HT-29 (cell line): ENCODE data around the gene WNT11. TPM values are rescaled to one million over a fixed set of nuclear protein-coding genes. Genes with fewer than 3 reads are reported as not detected.

Experiments
- DNase-seq: peaks from one replicate; pipeline ENCODE4 v3.0.0-alpha.2; 2015; ENCODE audit warnings: low spot score
- total RNA-seq: library from RNA; depleted of rRNA; stranded (reverse); fragments of >200 nt; shearing (Covaris generic); gene quantifications from 2 replicates; pipeline ENCODE4 v1.2.3, GENCODE V29; 2014; rRNA removed

Gene WNT11
- total RNA-seq: 67.7 and 78.8 TPM in 2 replicates

DNA sequence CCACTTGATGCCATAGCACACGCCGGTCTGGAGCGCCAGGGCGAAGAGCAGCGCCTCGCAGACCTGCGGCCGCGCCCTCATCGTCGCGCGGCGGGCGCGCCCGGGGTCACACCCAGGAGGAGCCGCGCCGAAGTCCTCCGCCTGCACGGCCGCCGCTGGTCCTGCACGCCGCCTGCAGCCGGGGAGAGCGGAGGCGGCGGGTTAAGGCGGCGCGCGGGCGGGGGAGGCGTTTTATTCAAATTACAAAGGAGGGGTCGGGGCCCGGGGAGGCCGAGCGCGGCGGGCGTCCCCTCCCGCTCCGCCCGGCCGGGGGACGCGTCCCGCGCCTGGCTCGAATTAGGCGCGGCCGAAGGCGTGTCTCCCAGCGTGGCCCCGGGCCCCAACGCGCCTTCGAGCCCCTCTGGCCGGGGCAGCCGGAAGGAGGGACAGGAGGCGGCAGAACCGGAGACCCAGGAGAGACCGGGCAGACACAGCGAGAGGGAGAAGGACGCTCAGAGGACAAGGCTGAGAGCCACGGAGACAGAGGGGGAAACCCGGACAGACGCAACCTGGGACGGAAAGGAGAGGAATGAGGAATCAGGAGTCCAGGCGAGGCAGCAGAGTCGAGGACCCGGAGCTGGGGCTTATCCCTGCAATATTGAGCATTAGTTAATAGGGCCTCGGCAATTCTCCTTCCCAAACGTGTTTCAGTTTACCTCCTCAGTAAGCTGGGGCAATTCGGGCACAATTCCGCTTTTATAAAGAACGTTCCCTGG, at the start of gene WNT11:
Gene WNT11, minus strand, starts transcription at position 176 of the 755 bp plus-strand sequence. Its CDS starts 95 bp downstream, at position 81.
- peak; percentile 42 for DNase-seq

DNA sequence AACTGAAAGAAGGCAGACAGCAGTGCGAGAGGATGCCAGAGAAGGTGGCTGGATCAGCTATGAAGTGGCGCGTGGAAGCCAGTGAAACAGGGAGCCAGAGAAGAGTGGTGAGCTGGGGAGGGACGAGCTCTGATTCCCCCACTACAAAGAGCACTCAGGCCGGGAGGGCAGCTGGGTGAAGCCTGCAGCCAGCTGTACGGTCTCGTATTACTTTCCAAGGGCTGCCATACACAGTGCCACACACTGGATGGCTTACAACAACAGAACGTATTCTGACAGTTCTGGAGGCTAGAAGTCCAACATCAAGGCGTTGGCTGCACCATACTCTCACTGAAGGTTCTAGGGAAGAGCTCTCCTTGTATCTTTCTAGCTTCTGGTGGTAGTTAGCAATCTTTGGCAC, 47.1 kb upstream of the WNT11 start:
- DNase-seq: no peak

DNA sequence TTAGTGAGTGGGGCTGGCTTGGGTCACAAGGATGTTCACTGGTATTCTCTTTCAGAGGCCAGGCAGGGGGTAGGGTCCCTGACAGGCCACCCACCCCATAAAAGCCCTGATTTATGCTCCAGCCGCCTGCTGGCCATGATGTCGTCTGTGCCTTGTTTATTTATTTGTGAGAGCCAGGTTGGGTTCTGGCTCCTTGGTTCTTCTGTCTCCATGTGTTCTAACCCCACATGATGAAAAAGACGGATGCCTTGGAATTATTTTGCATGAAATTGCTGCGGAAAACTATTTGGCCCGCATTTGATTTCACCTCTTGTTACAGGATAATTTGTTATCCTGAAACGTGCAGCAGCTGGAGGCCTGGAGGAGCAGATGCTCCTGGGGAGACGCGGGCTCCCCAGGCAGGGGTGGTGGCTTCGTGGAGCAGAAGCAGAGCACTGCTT, 46.3 kb upstream of the WNT11 start:
- no peak for DNase-seq

DNA sequence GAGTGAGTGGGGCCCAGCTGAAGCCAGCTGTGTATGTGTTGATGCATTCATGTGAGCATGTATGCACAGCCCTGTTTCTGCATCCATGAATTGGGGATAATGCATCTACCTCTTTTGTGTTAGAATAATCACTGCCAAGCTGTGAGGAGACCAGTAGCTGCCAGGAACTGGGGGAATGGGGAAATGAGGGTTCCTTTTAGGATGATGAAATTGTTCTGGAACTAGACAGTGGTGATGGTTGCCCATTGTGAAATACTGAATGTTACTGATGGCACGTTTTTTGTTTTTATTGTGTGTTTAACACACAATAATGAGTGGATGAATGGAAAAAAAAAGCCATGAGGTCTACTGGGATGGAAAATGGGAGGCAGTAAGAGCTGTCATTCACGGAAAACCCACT, 45.3 kb upstream of the WNT11 start:
- no peak for DNase-seq

DNA sequence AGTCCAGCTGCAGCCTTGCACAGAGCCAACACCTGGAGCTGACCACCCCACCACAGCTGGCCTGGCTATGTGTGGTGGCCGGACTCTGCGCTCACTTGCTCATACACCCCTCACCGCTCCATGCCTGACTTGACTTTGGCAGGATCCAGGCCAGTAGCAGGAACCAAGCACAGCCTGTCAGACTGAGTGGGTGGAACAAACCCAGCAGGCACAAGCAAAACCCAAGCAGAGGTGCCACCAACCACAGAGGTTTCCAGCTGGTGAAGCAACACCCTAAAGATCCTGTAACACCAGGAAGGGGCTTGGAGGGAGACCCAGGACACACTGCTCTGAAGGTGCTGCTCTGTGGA, 44.9 kb upstream of the WNT11 start:
- DNase-seq: no peak

DNA sequence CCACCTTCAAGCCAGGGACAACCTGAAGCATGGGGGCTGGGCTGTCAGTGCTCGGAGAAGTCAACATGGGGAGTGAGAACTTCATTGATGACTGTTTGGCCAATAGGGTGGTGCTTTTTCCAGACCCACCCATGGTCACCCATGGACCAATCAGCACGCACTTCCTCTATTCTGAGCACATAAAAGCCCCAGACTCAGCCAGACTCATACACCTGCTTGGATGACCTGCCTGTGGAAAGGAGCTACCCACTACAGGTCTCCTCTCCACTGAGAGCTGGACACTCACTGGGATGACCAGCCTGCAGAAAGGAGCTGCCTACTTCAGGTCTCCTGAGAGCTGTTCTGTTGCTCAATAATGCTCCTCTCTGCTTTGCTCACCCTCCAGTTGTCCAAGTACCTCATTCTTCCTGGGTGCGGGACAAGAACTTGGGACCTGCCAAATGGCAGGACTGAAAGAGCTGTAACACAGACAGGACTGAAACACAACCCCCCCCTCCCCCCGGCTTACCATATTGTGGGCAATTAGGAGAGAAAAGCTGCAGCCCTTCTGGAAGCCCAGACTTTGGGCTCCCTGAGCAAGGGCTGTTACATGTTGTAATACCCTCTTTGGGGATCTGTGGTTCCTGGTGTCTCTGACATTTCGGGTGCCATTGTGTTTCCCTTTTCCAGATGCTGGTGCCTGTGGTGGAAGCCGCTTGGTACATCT, 44.4 kb upstream of the WNT11 start:
- DNase-seq: peak; percentile 39

DNA sequence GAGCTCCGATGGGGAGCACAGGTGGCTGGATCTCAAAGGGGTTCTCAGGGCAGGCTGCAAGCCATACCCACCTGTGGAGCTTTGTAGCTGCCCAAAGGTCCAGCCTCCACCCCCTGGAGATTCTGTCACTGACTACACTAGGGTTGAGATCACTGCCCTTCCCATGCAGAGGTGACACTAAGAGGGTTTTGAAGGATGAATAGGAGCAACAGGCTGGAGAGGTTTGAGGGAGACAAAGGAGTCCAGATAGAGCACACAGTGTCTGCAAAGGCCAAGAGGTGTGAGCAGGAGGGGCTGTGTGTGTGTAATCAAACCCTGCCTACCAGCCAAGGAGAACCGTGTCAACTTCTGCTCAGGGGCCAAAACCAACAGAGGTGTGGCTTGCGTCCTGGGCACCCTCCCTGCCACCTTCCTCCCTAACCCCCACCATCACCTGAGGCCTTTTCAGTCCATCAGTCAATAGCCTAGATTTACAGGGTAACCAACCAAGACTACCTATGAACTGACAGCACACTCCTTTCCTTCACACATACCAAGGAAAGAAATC, 43.0 kb upstream of the WNT11 start:
- DNase-seq: no peak

DNA sequence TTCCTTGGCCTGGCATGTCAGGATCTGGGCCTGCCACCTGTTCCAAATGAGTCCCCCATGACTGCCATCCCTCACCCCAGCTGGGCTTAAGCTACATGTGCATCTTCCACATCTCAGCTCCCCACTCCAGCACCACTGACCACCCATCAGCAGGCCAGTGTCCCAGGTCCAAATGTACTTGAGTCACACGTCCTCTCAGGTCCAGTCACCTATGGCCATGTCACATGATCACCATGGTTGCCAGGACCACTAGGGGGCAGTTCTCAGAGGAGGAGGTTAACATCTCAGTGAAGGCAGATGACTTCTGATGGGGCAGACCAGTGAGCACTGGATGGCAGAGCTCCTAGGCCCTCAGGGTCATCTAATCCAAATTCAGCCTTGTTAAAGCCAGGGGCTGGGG, 41.9 kb upstream of the WNT11 start:
- DNase-seq: peak; percentile 34

DNA sequence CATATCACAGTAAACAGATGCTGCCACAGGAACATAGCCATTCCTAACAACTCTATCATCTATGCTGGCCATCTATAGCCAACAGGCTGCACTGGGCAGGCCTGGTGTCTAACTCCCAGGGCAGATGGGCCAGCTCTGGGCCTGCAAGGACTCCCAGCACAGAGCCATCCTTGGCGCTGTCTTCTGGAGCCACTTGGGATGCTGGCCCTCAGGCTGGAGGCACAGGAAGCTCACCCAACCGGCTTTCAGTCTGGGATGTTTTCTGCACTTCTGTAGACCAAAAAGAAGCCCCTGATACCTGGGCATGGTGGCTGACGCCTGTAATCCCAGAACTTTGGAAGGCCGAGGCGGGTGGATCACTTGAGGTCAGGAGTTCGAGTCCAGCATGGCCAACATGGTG, 40.8 kb upstream of the WNT11 start:
- no peak for DNase-seq

DNA sequence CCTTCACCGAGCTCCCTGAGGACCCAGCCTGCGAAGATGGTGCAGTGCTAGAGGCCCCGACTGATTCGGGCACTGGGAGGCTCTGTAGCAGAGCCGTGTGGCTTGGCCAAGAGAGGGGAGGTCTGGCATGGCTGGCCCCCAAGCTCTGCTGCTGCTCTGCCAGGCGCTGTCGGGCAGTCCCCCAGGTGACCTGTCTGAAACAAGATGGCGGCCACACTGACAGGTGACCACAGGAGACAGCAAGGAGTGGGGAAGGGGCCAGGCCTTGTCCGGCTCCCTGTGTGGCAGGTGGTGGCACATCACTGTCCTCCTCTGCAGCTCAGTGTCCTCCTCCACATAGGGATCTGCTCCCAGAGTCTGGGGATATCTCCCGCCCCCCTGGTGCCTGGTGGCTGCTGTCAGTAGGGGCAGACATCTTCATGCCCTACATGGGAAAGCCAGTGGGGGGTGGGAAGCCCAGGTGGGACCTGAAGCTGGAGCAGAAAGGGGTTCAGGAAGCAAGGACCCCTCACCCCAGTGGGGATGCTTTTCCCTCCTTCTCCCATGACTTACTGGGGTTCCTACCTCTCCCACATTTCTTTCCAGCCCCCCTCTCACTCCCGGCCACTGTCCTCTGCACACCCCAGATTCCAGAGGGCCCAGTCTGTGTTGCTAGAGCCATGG, 40.1 kb upstream of the WNT11 start:
- no peak for DNase-seq

DNA sequence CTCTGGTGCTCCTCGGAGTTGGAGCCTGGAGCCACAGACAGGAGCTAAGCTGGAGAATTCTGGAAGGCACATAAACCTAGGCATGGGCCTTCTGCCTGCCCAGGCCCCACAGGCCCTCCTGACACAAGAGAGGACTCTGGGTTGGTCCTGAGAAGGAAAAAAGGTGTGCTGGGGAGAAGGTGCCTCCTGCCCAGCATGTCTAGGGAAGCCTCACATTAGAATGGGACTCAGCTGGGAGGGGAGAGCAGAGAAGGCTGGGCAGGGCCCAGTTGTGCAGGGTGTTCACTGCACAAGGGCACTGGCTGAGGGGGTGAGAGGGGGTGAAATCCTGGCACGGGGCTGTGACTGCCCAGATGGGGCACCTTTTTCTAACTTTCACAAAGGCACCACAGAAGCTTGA, 39.4 kb upstream of the WNT11 start:
- DNase-seq: no peak

DNA sequence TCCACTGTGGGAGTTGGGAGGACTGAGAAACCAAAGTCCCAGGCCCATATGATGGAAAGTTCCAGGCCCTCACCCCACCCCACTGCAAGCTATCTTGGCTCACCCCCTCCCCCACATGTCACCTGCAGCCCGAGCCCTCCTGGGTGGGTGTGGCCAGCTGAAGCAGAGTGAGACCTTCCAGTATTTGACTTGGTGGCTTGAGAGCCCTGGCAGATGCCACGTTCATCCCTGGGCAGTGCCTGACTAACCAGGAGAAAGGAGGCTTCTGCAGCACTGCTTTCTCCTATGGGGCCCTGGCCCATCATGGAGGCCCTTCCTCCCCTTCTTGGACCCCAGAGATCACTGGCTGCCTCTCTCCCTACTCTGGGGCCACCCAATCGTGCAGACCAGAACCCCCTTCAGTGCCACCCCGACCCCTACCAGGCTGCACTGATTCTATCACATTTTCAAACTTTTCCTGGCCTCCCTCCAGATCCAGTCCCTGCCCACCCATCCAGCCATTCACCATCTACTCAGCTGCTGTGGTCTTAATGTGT, 38.1 kb upstream of the WNT11 start:
- no peak for DNase-seq

DNA sequence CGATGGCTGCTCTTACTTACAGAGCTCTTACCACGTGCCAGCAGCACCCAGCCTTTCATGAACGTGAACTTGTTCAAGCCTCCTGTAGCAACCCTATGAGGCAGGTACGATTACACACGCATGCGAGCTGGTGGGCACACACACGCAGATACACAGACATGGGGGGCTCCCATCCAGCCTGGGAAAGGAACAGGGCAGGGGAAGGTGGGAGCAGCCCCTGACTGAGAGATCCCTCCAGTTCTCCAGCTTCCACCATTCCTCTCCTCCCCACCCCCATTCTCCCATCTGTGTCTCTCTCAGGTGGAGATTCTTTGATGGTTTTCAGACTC, 37.6 kb upstream of the WNT11 start:
- no peak for DNase-seq

DNA sequence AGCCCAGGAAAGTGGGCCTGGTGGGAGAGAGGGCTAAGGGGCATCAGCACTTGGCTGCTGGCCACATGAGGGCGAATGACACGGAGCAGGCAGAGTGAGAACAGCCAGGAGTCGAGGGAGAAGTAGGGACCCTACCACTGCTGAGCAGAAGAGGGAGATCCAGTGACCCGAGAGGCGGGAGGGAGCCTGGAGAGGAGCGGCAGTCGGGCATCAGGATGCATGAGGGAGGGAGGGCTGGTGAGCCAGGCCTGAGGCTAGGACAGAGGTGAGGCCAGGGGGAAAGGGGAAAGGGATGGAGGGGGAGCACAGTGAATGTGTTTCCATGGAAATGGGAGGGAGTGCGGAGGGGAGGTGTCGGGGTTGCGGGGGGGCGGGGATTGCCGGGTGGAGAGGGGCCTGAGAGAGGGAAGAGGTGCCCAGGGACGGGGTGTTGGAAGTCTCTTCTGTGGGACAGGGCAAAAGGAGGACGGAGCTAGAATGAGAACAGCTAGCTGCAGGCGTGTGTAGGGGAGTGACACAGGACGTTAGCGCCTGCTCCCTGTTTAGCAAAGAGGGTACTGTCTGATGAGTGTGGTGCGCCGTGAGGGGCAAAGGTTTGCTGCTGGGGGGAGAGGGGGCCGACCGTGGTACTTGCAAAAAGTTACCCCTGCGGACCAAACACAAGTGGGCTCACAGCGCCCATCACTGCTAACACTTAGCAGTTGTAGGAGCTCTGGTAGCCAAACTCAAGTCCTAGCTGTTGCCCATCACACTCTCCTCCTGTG, 37.1 kb upstream of the WNT11 start:
- DNase-seq: no peak

DNA sequence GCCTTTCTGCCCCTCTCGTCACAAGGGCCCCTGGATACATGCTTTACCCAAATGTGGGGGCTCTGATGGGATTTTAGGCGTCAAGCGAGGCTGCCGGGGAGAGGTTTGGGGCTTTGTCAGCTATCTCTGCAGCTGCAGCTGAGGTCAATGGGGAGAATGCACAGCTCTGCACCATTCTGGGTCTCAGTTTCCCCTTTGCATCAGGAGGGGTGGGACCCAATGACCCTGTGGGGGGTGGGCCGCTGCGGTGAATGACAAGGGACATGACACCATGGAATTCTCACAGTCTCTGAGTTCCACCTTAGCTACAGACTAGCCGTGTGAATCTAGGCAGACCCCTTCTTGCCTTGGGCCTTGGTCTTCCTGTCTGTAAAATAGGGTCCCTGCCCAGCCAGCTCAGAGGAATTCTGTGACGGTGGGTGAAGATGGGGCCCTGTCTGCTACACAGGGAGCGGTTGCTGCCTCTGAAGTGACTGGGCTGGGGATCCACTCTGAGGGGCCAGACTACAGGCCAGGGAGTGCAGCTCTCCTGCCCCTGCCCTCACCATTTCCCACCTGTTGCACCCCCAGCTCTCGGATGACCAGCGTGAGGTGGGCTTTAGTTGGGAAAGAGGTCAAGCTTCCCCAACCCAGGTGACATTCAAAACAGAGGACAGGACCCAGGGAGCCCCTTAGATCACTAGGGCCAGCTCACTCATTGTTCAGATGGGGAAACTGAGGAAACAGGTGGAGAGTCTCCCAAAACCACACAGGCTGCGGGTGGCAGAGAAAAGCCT, 35.9 kb upstream of the WNT11 start:
- no peak for DNase-seq

DNA sequence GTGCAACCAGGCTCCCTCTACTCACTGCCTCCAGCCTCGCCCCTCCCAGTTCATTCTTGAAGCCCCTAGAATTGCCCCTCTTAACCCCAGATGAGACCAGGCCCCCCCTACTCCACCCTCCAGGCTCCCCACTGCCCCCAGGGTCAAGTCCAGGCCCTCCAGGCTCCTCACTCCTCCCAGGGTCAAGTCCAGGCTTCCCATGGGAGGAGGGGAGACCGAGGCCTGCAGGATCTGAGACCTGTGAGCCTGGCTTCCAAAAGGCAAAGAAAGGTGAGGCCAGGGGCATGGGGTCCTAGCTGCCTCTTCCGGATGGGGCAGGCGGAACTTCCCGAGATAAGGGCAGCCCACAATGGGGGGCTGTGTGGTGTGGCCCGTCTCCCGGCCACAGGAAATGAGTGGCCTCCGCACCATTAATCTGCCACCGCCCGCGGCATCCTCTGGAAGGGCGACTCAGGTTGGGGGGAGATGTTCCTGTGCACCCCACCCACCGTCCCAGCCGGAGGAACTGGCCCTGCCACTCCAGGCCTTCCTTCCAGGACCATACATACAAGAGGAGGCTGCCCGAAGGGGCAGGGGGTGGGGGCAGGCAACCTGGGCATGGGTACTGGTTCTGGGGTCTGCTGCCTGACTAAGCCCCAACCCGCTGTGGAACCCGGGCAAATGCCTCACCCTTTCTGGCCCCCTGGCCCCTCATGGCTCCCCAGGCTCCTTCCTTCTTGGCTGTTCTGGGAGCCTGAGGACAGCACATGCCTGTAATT, 35.1 kb upstream of the WNT11 start:
- DNase-seq: no peak

DNA sequence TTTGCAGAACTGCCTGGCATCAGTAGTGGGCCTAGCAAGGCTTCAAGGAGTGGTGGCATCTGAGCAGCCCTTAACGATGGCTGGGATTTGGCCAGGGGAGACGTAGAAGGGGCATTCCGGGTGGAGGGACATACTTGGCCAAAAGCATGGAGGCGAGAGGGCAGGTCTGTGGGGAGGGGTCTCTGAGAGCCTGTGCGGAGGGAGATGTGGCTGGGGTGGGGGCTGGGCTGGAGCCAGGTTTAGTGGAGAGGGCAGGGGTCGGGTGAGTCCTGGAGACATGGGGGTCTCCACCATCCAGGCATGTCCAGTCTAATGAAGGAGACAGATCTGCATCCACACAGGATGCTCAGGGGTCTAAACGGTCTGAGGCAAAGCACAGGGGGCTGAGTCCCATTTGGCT, 34.4 kb upstream of the WNT11 start:
- no peak for DNase-seq

DNA sequence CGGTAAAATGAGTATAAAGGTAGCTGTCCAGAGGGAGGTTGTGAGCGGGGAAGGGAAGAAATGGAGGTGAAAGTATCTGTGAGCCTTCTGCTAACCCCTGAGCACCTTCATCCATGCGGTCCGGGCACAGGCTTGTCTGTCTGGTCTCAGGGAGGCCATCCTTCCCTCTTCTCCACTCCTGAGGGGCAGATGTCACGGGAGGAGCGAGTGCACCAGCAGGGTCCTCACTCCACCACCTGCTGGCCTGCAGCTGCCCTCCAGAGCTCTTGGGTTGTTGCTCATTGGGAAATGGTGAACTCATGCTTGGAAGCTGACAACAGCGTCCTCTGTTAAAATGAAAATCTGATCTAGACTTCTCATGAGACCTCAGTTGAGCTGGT, 33.8 kb upstream of the WNT11 start:
- DNase-seq: no peak

DNA sequence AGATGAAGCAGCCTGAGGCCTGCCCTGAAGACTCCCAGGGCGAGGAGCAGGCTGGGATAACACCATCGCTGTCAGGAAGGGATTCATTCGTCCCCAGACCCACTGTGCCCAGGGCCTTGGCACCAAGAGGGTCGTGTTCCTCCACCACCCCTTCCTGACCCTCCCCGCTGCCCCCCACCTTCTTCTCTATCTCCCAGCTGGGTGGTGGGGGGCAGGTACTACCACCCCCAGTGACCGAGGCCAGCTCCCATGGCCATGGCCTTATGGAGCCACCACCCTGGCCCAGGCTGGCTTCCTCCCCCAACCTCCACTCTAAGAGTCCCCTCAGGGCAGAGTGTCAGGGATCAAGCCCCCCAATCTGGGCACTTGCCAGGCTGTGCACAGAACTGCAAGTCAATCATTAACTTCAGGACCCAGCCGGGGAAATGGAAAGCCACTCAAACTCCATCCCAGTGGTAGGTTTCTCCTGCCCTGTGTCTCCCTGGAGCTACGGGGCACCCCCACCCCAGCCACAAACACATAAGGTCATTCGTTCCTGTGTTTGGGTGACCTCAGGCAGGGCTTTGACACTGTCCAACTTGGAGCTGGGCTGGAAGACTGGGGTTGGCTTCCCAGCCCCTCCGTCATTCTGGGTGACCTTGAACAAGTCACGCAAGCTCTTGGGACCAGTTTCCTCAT, 33.3 kb upstream of the WNT11 start:
- DNase-seq: no peak
